GM12873 (cell line): Measurements from ENCODE around the gene FSCN2.

Experiments used
- CTCF ChIP-seq: IDR thresholded peaks from 2 replicates; pipeline ENCODE4 v1.5.1; 2012; ENCODE audit warnings: low read depth, mild to moderate bottlenecking, moderate library complexity, low read length, control low read depth; ENCODE audit not compliant: insufficient read depth; ENCODE audit errors: missing control alignments

The FSCN2 gene

GRCh38 chr17:81539571-81539900 is 11.4 kb downstream of the FSCN2 start:
- TF ChIP-seq CTCF = no peak

- no peak for TF ChIP-seq CTCF
Measured at GRCh38 chr17:81539961-81540675, 11.9 kb downstream of the FSCN2 start.

- no peak for TF ChIP-seq CTCF
Measured at GRCh38 chr17:81540676-81541027, 12.5 kb downstream of the FSCN2 start.

GRCh38 chr17:81541123-81541522 is 12.9 kb downstream of the FSCN2 start:
- no peak for TF ChIP-seq CTCF

GRCh38 chr17:81542431-81543338 is 14.5 kb downstream of the FSCN2 start:
- no peak for TF ChIP-seq CTCF

GRCh38 chr17:81543339-81543675 is 15.1 kb downstream of the FSCN2 start:
- no peak for TF ChIP-seq CTCF

- no peak for TF ChIP-seq CTCF
Measured at GRCh38 chr17:81543756-81544155, 15.6 kb downstream of the FSCN2 start.
